HepG2 (cell line): ENCODE results near the gene ZFPL1. TPM values are rescaled to one million over a fixed set of nuclear protein-coding genes. Genes with fewer than 3 reads are reported as not detected.

Source experiments
- ATAC-seq: fragments of 200-7000 bp; cut with Tn5 transposase; 3 replicates; pipeline ENCODE4 v1.9.1; 2020; ENCODE audit warnings: mild to moderate bottlenecking, moderate library complexity
- BruUV-seq: library from RNA; stranded (reverse); fragments of 400-500 nt; replicated peaks from 2 replicates; lab custom pipeline; 2021; lab: Mats Ljungman, UMichigan
- CTCF ChIA-PET: fragments of 300-600 bp; formaldehyde crosslinking; extraction: SDS; loops from one replicate; lab custom pipeline; 2021; ENCODE audit warnings: low total read pairs, inconsistent platforms, low intra/inter-chr PET ratio; lab: Yijun Ruan, JAX
- POLR2A ChIA-PET: fragments of 350-600 bp; sonication (Branson Sonifier 250); formaldehyde crosslinking; loops from one replicate; lab custom pipeline; 2020; ENCODE audit warnings: antibody characterized with exemption, inconsistent platforms; lab: Yijun Ruan, JAX
- DNase-seq: peaks from one replicate; pipeline ENCODE4 v3.0.0-alpha.2; 2015; ENCODE audit warnings: low spot score
- FAIRE-seq: peaks from 3 replicates; lab custom pipeline; 2011; peaks lifted over from hg19 to GRCh38; lab: Jason Lieb, UNC
- H2AFZ ChIP-seq: one replicate; pipeline ENCODE4 v1.6.1; 2011; ENCODE audit warnings: low read length, inconsistent platforms
- H3K27ac ChIP-seq: fragments of 300-600 bp; 3 replicates; pipeline ENCODE4 v1.8.0; 2011; ENCODE audit warnings: mixed run types, mild to moderate bottlenecking, mixed read lengths, low read length, inconsistent platforms; ENCODE audit not compliant: insufficient read depth; ENCODE audit errors: extremely low read length
- H3K27me3 ChIP-seq, 2 experiments: fragments of 200-600 bp in 1 of 2; 2 replicates in 1 of 2; 3 replicates in 1 of 2; pipeline versions ENCODE4 v1.6.0 to v1.8.0; 2011; ENCODE audit warnings: low read length in 2 of 2, mild to moderate bottlenecking in 2 of 2, moderate library complexity in 2 of 2, inconsistent platforms in 1 of 2; ENCODE audit not compliant: insufficient read depth in 2 of 2, control insufficient read depth in 1 of 2
- H3K36me3 ChIP-seq, 2 experiments: fragments of 200-600 bp in 1 of 2; replicated peaks in 1 of 2; 2 replicates in 1 of 2; 3 replicates in 1 of 2; pipeline versions ENCODE4 v1.5.1 to v1.8.0; 2011; ENCODE audit warnings: low read length in 2 of 2, inconsistent platforms in 1 of 2; ENCODE audit not compliant: insufficient read depth in 2 of 2, control insufficient read depth in 1 of 2
- H3K4me1 ChIP-seq: 2 replicates; pipeline ENCODE4 v1.5.1; 2012; ENCODE audit warnings: low read length, inconsistent platforms; ENCODE audit not compliant: insufficient read depth
- H3K4me2 ChIP-seq: 2 replicates; pipeline ENCODE4 v1.6.0; 2011; ENCODE audit warnings: low read depth, low read length, inconsistent platforms
- H3K4me3 ChIP-seq, 3 experiments: fragments of 200-600 bp in 1 of 3; sonication (generic), shearing (Covaris generic) in 1 of 3; replicated peaks in 1 of 3; 2 replicates each; pipeline ENCODE4 v1.5.1; 2011 to 2016; ENCODE audit warnings: low read length in 3 of 3, inconsistent platforms in 2 of 3, low read depth in 2 of 3, mild to moderate bottlenecking in 2 of 3, control low read depth in 1 of 3, mixed read lengths in 1 of 3; ENCODE audit not compliant: insufficient read depth in 1 of 3
- H3K79me2 ChIP-seq: one replicate; pipeline ENCODE4 v1.6.1; 2011; ENCODE audit warnings: low read length, inconsistent platforms; ENCODE audit not compliant: insufficient read depth
- H3K9ac ChIP-seq: 2 replicates; pipeline ENCODE4 v1.6.0; 2011; ENCODE audit warnings: mild to moderate bottlenecking, low read depth, low read length, inconsistent platforms; ENCODE audit not compliant: insufficient read depth
- H3K9me3 ChIP-seq: 2 replicates; pipeline ENCODE4 v1.5.1; 2012; ENCODE audit warnings: mild to moderate bottlenecking, low read length
- H4K20me1 ChIP-seq: 2 replicates; pipeline ENCODE4 v1.6.0; 2011; ENCODE audit warnings: inconsistent platforms, mild to moderate bottlenecking, low read length, moderate library complexity; ENCODE audit not compliant: insufficient read depth
- MLXIP ChIP-seq: sonication (generic); formaldehyde crosslinking; IDR thresholded peaks from 2 replicates; pipeline ENCODE4 v1.9.0; 2021; ENCODE audit warnings: missing genetic modification reagents, borderline replicate concordance
- SNAPC4 ChIP-seq: sonication (generic); formaldehyde crosslinking; IDR thresholded peaks from 2 replicates; pipeline ENCODE4 v1.4.0; 2020; ENCODE audit warnings: mild to moderate bottlenecking, missing genetic modification reagents
- ZFP90 ChIP-seq: sonication (generic); formaldehyde crosslinking; IDR thresholded peaks from 2 replicates; pipeline ENCODE4 v1.8.0; 2022; ENCODE audit warnings: missing genetic modification reagents, mild to moderate bottlenecking, inconsistent platforms, borderline replicate concordance
- WGBS: methylation state at CpG from one replicate; pipeline ENCODE4 v1.1.6; 2017; ENCODE audit warnings: low lambda C conversion rate; 5-methylcytosine and 5-hydroxymethylcytosine counted together
- in situ Hi-C: cut with HindIII; loops from 2 replicates; pipeline ENCODE4 v1.10.0; 2017; ENCODE audit warnings: low pct_unique_long_range_greater_than_20kb; ENCODE audit not compliant: extremely low pct_ligation_motif_present
- intact Hi-C: fragments of 100-400 bp; cut with micrococcal nuclease; formaldehyde crosslinking; loops from one replicate; pipeline ENCODE4 v1.10.0; 2022; ENCODE audit not compliant: unreplicated experiment
- polyA plus RNA-seq, 8 experiments: library from polyadenylated mRNA; depleted of rRNA in 3 of 8; stranded (reverse) in 7 of 8; unstranded in 1 of 8; fragments of >200 nt; fragmentation: Illumina TruSeq in 4 of 8; extraction: Trizol in 4 of 8; gene quantifications; 2 replicates each; pipeline versions ENCODE4 v1.2.1 to v1.2.3, GENCODE V29; 2011 to 2016; ENCODE audit warnings: low read depth in 4 of 8, missing spikeins in 1 of 8, mixed read lengths in 1 of 8; ENCODE audit not compliant: insufficient read depth in 1 of 8
- total RNA-seq, 5 experiments: library from RNA; depleted of rRNA; stranded (reverse); fragments of >200 nt; fragmentation: Illumina TruSeq; extraction: Trizol; gene quantifications; 2 replicates each; pipeline ENCODE4 v1.2.3, GENCODE V29; 2016; ENCODE audit warnings: low read depth in 1 of 5

The ZFPL1 gene
- total and polyA plus RNA-seq, 2 of the 13 experiments (the other 11 are each of a cell fraction or from before 2014, with no cell fraction given): 32.2 to 56.0 TPM

- TF ChIP-seq SNAPC4 (no peak), ZFP90 (CRISPR knock-in tag) (no peak), MLXIP (CRISPR knock-in tag) (no peak)
- TF ChIP-seq, all 625 proteins: peak for 0
- no peak for DNase-seq
- Histone ChIP-seq H3K4me3 (no peak overlapping the region), H3K27ac (peak overlapping the region; percentile 41), H3K36me3 (no peaks in the 10 kb centered on the region), H3K27me3 (no peaks in the 10 kb centered on the region), H3K4me2 (peak overlapping the region; percentile 58; the same call in 1 of the 2 replicates), H2AFZ (no peak overlapping the region), H3K4me1 (peaks cover 50% of the 10 kb centered on the region), H3K9me3 (no peaks in the 10 kb centered on the region), H3K9ac (no peak overlapping the region), H4K20me1 (no peaks in the 10 kb centered on the region), H3K79me2 (no peaks in the 10 kb centered on the region)
- BruUV-seq: no TSS peak
- intact Hi-C loops: no loop called here
- POLR2A ChIA-PET: interaction anchor here (1.1 to 1.2 kb wide), 3 partner anchors 24 to 188 kb away, joined by 3 to 4 read pairs (median 3); partner anchors contain the start of gene SAC3D1
- FAIRE-seq: no peak
- WGBS: 37% methylated on average over 4 of the region's 4 CpGs
- no peak for ATAC-seq
- CTCF ChIA-PET: no interaction called here
- in situ Hi-C loops: loop anchor here (5.0 kb wide), 1 partner anchor 38 kb away; the partner anchor contains the start of gene SNX15
These were observed 19.2 kb upstream of the ZFPL1 start for GRCh38 chr11:65064847-65065240.
